A549 treated with CORT108297 at 1 μM for 4 hours (cell line): ENCODE measurements around the gene PTP4A2. TPM values are rescaled to one million over a fixed set of nuclear protein-coding genes. Genes with fewer than 3 reads are reported as not detected.

Experiments
- total RNA-seq: library from RNA; stranded (reverse); fragments of 200-300 nt; extraction: Qiagen RNA extraction; gene quantifications from 5 replicates; pipeline ENCODE4 v1.2.3, GENCODE V29; 2022

Gene PTP4A2
- total RNA-seq: 176 to 209 TPM (median 186 TPM) in 5 replicates

DNA sequence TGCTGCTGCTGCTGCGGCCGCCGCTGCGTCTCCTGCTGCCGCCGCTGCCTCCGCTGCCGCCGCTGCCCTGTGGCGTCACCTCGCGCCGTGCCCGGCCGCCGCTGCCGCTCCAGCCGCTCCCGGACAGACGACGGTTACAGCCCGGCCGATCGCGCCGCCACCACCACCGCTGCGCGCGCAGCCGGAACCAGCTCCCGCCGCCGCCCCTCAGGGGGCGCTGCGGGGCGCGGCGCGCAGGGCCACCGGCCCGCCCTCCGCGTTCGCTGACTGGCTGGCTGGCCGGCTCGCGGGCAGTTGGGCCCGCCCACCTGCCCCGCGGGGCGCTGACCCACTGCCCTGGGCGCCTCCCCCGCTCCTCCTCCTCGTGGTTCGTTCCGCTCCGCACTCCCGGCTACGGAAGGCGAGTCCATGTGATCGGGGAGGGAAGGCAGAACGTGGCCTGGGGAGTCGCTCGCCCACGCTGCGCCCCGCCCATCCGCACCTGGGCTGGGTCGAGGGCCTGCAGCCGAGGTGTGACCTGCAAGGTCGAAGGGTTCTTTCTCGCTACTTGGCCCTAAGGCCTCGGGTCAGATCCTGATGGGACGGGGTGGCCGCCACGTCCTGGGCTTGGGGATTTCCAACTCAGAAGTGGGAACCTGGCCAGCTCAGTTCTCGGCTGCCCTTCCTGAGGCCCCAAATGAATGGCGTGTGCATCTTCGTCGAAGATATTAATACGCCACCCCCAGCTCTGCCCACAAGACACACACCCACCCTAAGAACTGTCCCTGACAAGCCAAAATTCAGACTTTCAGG is at the start of gene PTP4A2:
PTP4A2 (minus strand) TSS at position 185 of the 792 bp plus-strand sequence. CDS start 19,303 bp downstream, outside the sequence.

Other genes with a start within 250 kb of the PTP4A2 start
- gene COL16A1, start 234.4 kb downstream of the PTP4A2 start, total RNA-seq: 3.6 to 7.1 TPM (median 5.4 TPM) in 5 replicates
- gene ADGRB2, start 174.0 kb downstream of the PTP4A2 start, total RNA-seq: 4.7 to 8.4 TPM (median 6.6 TPM) in 5 replicates
- gene SPOCD1, start 122.3 kb downstream of the PTP4A2 start, total RNA-seq: 4.0 to 6.3 TPM (median 4.6 TPM) in 5 replicates
- gene KHDRBS1, start 75.5 kb upstream of the PTP4A2 start, total RNA-seq: 122 to 139 TPM (median 130 TPM) in 5 replicates
- 8.7 to 14.1 TPM (median 12.9 TPM) in 5 replicates for gene TMEM39B, start 134.6 kb upstream of the PTP4A2 start, total RNA-seq
- 14.3 to 18.2 TPM (median 15.1 TPM) in 5 replicates for gene KPNA6, start 169.7 kb upstream of the PTP4A2 start, total RNA-seq
- gene TXLNA, start 241.3 kb upstream of the PTP4A2 start, total RNA-seq: 26.8 to 31.9 TPM (median 28.5 TPM) in 5 replicates